Trophoblast cell (in vitro differentiated cells and primary cell): ENCODE data around the gene CHAT.

Source experiments
- DNase-seq, 2 donors: peaks; one replicate each; pipeline ENCODE4 v3.0.0-alpha.2; 2016
- H2AFZ ChIP-seq: 2 replicates; pipeline ENCODE4 v1.6.1; 2013; ENCODE audit warnings: low read length, moderate library complexity, mild to moderate bottlenecking; ENCODE audit not compliant: insufficient read depth, poor library complexity
- H2AK5ac ChIP-seq: 2 replicates; pipeline ENCODE4 v1.6.1; 2013; ENCODE audit warnings: mild to moderate bottlenecking, low read length
- H2BK120ac ChIP-seq: 2 replicates; pipeline ENCODE4 v1.6.1; 2013; ENCODE audit warnings: low read length, mild to moderate bottlenecking, moderate library complexity; ENCODE audit not compliant: insufficient read depth, poor library complexity
- H2BK12ac ChIP-seq: 2 replicates; pipeline ENCODE4 v1.6.1; 2013; ENCODE audit warnings: mild to moderate bottlenecking, low read length, moderate library complexity
- H2BK5ac ChIP-seq: 2 replicates; pipeline ENCODE4 v1.6.1; 2013; ENCODE audit warnings: low read length, low read depth, moderate library complexity, mild to moderate bottlenecking; ENCODE audit not compliant: poor library complexity
- H3K14ac ChIP-seq: 2 replicates; pipeline ENCODE4 v1.6.1; 2013; ENCODE audit warnings: mild to moderate bottlenecking, low read length
- H3K18ac ChIP-seq: 2 replicates; pipeline ENCODE4 v1.6.1; 2013; ENCODE audit warnings: mild to moderate bottlenecking, low read length
- H3K23ac ChIP-seq: 2 replicates; pipeline ENCODE4 v1.6.1; 2013; ENCODE audit warnings: low read length
- H3K27ac ChIP-seq: 2 replicates; pipeline ENCODE4 v1.5.1; 2013; ENCODE audit warnings: low read depth, mild to moderate bottlenecking, inconsistent platforms, low read length, moderate library complexity
- H3K27me3 ChIP-seq: 2 replicates; pipeline ENCODE4 v1.6.1; 2013; ENCODE audit warnings: inconsistent platforms, mild to moderate bottlenecking, low read length, moderate library complexity; ENCODE audit not compliant: insufficient read depth
- H3K36me3 ChIP-seq, 2 experiments: 1 replicate in 1 of 2; 2 replicates in 1 of 2; pipeline ENCODE4 v1.6.1; 2013; ENCODE audit warnings: low read length in 2 of 2, mild to moderate bottlenecking in 2 of 2, moderate library complexity in 1 of 2; ENCODE audit not compliant: insufficient read depth in 2 of 2, control insufficient read depth in 1 of 2
- H3K4ac ChIP-seq: 2 replicates; pipeline ENCODE4 v1.6.1; 2013; ENCODE audit warnings: low read depth, mild to moderate bottlenecking, low read length, moderate library complexity
- H3K4me1 ChIP-seq, 2 experiments: 1 replicate in 1 of 2; 2 replicates in 1 of 2; pipeline ENCODE4 v1.6.1; 2013; ENCODE audit warnings: low read length in 2 of 2, mild to moderate bottlenecking in 2 of 2, moderate library complexity in 1 of 2; ENCODE audit not compliant: insufficient read depth in 2 of 2, control insufficient read depth in 1 of 2
- H3K4me2 ChIP-seq: 2 replicates; pipeline ENCODE4 v1.6.1; 2013; ENCODE audit warnings: inconsistent platforms, mild to moderate bottlenecking, low read length, moderate library complexity
- H3K4me3 ChIP-seq: 2 replicates; pipeline ENCODE4 v1.5.1; 2013; ENCODE audit warnings: mild to moderate bottlenecking, low read depth, low read length, inconsistent platforms
- H3K79me1 ChIP-seq: one replicate; pipeline ENCODE4 v1.6.1; 2013; ENCODE audit warnings: low read length
- H3K79me2 ChIP-seq: 2 replicates; pipeline ENCODE4 v1.6.1; 2013; ENCODE audit warnings: low read length, mild to moderate bottlenecking; ENCODE audit not compliant: control insufficient read depth, insufficient read depth, poor library complexity
- H3K9ac ChIP-seq: 2 replicates; pipeline ENCODE4 v1.6.1; 2013; ENCODE audit warnings: mild to moderate bottlenecking, low read length
- H3K9me3 ChIP-seq: 2 replicates; pipeline ENCODE4 v1.6.1; 2013; ENCODE audit warnings: low read depth, mild to moderate bottlenecking, control low read depth, inconsistent platforms, low read length; ENCODE audit not compliant: insufficient read depth
- H4K12ac ChIP-seq: 2 replicates; pipeline ENCODE4 v1.6.1; 2013; ENCODE audit warnings: low read depth, mild to moderate bottlenecking, low read length, moderate library complexity
- H4K8ac ChIP-seq: 2 replicates; pipeline ENCODE4 v1.6.1; 2013; ENCODE audit warnings: low read depth, mild to moderate bottlenecking, low read length, moderate library complexity
- H4K91ac ChIP-seq: one replicate; pipeline ENCODE4 v1.6.1; 2013; ENCODE audit warnings: low read depth, mild to moderate bottlenecking, low read length, moderate library complexity
- WGBS: extraction: QIAGEN DNeasy Blood & Tissue Kit; methylation state at CpG from one replicate; pipeline ENCODE4 v1.1.7; 2013; ENCODE audit warnings: missing lambda C conversion rate; ENCODE audit not compliant: insufficient read length, insufficient coverage; ENCODE audit errors: extremely low coverage; 5-methylcytosine and 5-hydroxymethylcytosine counted together

The CHAT gene

GRCh38 chr10:49654036-49654693 lies 40.3 kb downstream of the CHAT start:
- no peaks in the 10 kb centered on the region for H3K79me2 ChIP-seq
- no peak for DNase-seq
- H4K91ac ChIP-seq = no peak overlapping the region
- H4K8ac ChIP-seq = no peak overlapping the region
- H3K27me3 ChIP-seq = no peaks in the 10 kb centered on the region
- no peak overlapping the region for H4K12ac ChIP-seq
- H3K23ac ChIP-seq = no peak overlapping the region
- H3K4me3 ChIP-seq = no peak overlapping the region
- no peaks in the 10 kb centered on the region for H3K4me1 ChIP-seq
- H3K4me2 ChIP-seq = no peak overlapping the region
- H3K79me1 ChIP-seq = no peaks in the 10 kb centered on the region
- H3K18ac ChIP-seq = no peak overlapping the region
- H3K9ac ChIP-seq = no peak overlapping the region
- no peak overlapping the region for H3K14ac ChIP-seq
- H2AFZ ChIP-seq = no peak overlapping the region
- no peak overlapping the region for H2BK5ac ChIP-seq
- H2AK5ac ChIP-seq = no peak overlapping the region
- H2BK12ac ChIP-seq = no peak overlapping the region
- no peak overlapping the region for H3K4ac ChIP-seq
- H2BK120ac ChIP-seq = no peak overlapping the region
- no peak overlapping the region for H3K27ac ChIP-seq
- H3K36me3 ChIP-seq = no peaks in the 10 kb centered on the region
- no CpG with 5 or more reads among the region's 5 CpGs for WGBS
- H3K9me3 ChIP-seq = no peaks in the 10 kb centered on the region

GRCh38 chr10:49655099-49655498 lies 41.3 kb downstream of the CHAT start:
- H2BK12ac ChIP-seq = no peak overlapping the region
- H3K4ac ChIP-seq = no peak overlapping the region
- no peaks in the 10 kb centered on the region for H3K79me2 ChIP-seq
- no peak overlapping the region for H2AFZ ChIP-seq
- no peak overlapping the region for H3K9ac ChIP-seq
- H3K36me3 ChIP-seq = no peaks in the 10 kb centered on the region
- no peaks in the 10 kb centered on the region for H3K27me3 ChIP-seq
- no peak overlapping the region for H3K14ac ChIP-seq
- H3K79me1 ChIP-seq = no peaks in the 10 kb centered on the region
- DNase-seq = no peak
- no peak overlapping the region for H3K18ac ChIP-seq
- no peaks in the 10 kb centered on the region for H3K9me3 ChIP-seq
- H4K91ac ChIP-seq = no peak overlapping the region
- no peak overlapping the region for H2BK120ac ChIP-seq
- H4K12ac ChIP-seq = no peak overlapping the region
- H2AK5ac ChIP-seq = no peak overlapping the region
- no peak overlapping the region for H3K4me3 ChIP-seq
- no peak overlapping the region for H2BK5ac ChIP-seq
- no peak overlapping the region for H4K8ac ChIP-seq
- no CpG with 5 or more reads among the region's 18 CpGs for WGBS
- H3K4me2 ChIP-seq = no peak overlapping the region
- H3K27ac ChIP-seq = no peak overlapping the region
- no peaks in the 10 kb centered on the region for H3K4me1 ChIP-seq
- no peak overlapping the region for H3K23ac ChIP-seq

GRCh38 chr10:49656845-49657493 lies 43.1 kb downstream of the CHAT start:
- H3K79me1 ChIP-seq = no peaks in the 10 kb centered on the region
- no peak overlapping the region for H2AFZ ChIP-seq
- no peak overlapping the region for H3K4me3 ChIP-seq
- no peaks in the 10 kb centered on the region for H3K79me2 ChIP-seq
- no peaks in the 10 kb centered on the region for H3K27me3 ChIP-seq
- H2BK12ac ChIP-seq = no peak overlapping the region
- no peak overlapping the region for H3K14ac ChIP-seq
- H2BK5ac ChIP-seq = no peak overlapping the region
- H3K18ac ChIP-seq = no peak overlapping the region
- no peak overlapping the region for H2AK5ac ChIP-seq
- no peaks in the 10 kb centered on the region for H3K9me3 ChIP-seq
- no peak overlapping the region for H4K8ac ChIP-seq
- no peak overlapping the region for H3K4ac ChIP-seq
- H3K27ac ChIP-seq = no peak overlapping the region
- H3K23ac ChIP-seq = no peak overlapping the region
- no CpG with 5 or more reads among the region's 9 CpGs for WGBS
- H3K9ac ChIP-seq = no peak overlapping the region
- H4K12ac ChIP-seq = no peak overlapping the region
- no peaks in the 10 kb centered on the region for H3K36me3 ChIP-seq
- H4K91ac ChIP-seq = no peak overlapping the region
- no peaks in the 10 kb centered on the region for H3K4me1 ChIP-seq
- no peak overlapping the region for H2BK120ac ChIP-seq
- no peak overlapping the region for H3K4me2 ChIP-seq
- no peak for DNase-seq

- DNase-seq = no peak
- H3K4ac ChIP-seq = no peak overlapping the region
- no peak overlapping the region for H3K4me2 ChIP-seq
- no CpG with 5 or more reads among the region's 1 CpG for whole genome bisulfite sequencing
- no peak overlapping the region for H3K4me3 ChIP-seq
- no peak overlapping the region for H3K9ac ChIP-seq
- no peak overlapping the region for H3K27ac ChIP-seq
- no peak overlapping the region for H2BK5ac ChIP-seq
- no peak overlapping the region for H4K8ac ChIP-seq
- no peak overlapping the region for H3K18ac ChIP-seq
- H2AK5ac ChIP-seq = no peak overlapping the region
- no peak overlapping the region for H2BK120ac ChIP-seq
- no peak overlapping the region for H3K23ac ChIP-seq
- H3K27me3 ChIP-seq = no peaks in the 10 kb centered on the region
- no peaks in the 10 kb centered on the region for H3K79me2 ChIP-seq
- no peaks in the 10 kb centered on the region for H3K79me1 ChIP-seq
- H4K12ac ChIP-seq = no peak overlapping the region
- H2AFZ ChIP-seq = no peak overlapping the region
- no peak overlapping the region for H3K14ac ChIP-seq
- no peaks in the 10 kb centered on the region for H3K9me3 ChIP-seq
- H2BK12ac ChIP-seq = no peak overlapping the region
- H4K91ac ChIP-seq = no peak overlapping the region
- H3K4me1 ChIP-seq = no peaks in the 10 kb centered on the region
- H3K36me3 ChIP-seq = no peaks in the 10 kb centered on the region
Measured at GRCh38 chr10:49657606-49658005, 43.8 kb downstream of the CHAT start.
